Measurements from ENCODE around the gene NUBP2. TPM values are rescaled to one million over a fixed set of nuclear protein-coding genes. Genes with fewer than 3 reads are reported as not detected.
"Not testable (repeated sequence)": the region's sequence is repeated elsewhere in the genome, so short reads cannot be mapped to it uniquely, and the experiment has no call there.

NUBP2 gene
- total and polyA plus RNA-seq, 8 donors = 14.7 to 171 (median 67.7) TPM

GRCh38 chr16:1792836-1793577 is 10.2 kb downstream of the NUBP2 start:
- H3K9me3 ChIP-seq = peaks cover 0 to 7% (median 5%) of the 10 kb centered on the region in 4 donors
- 54 to 68% (median 63%) methylated on average over 23 to 33 of the region's 33 CpGs for WGBS, 5 donors
- no peaks in the 10 kb centered on the region for H3K27me3 ChIP-seq
- intact Hi-C loops (cut with DNase I; ENCODE audit: low total_unique reads) = no loop called here
- H3K4me1 ChIP-seq = peaks cover 14 to 34% (median 22%) of the 10 kb centered on the region in 4 donors
- H3K36me3 ChIP-seq = peaks cover 11 to 48% (median 45%) of the 10 kb centered on the region in 4 donors
- peak in 1 of 2 donors; percentile 6 for DNase-seq
- H3K27ac ChIP-seq = peak overlapping the region; percentile 73 to 75 (median 74)
- TF ChIP-seq POLR2AphosphoS5 (IDR thresholded peaks at IDR 0.05) (no peak), EP300 (IDR thresholded peaks at IDR 0.05) (no peak), POLR2A (IDR thresholded peaks at IDR 0.05) (no peak)
- peak overlapping the region; percentile 29 to 47 (median 34) for H3K4me3 ChIP-seq

- Histone ChIP-seq H3K4me3 (peak within 1 kb of the TSS; percentile 29 to 47 (median 34)), H3K4me1 (peaks cover 14 to 29% (median 22%) of the 10 kb centered on the region in 4 donors), H3K9me3 (peaks cover 0 to 13% (median 9%) of the 10 kb centered on the region in 4 donors), H3K27ac (peak within 1 kb of the TSS; percentile 73 to 75 (median 74)), H3K27me3 (no peaks in the 10 kb centered on the region), H3K36me3 (peaks cover 5 to 41% (median 38%) of the 10 kb centered on the region in 4 donors)
- DNase-seq = peak; percentile 65 to 73
- no peak for TF ChIP-seq CTCF (IDR thresholded peaks at IDR 0.05)
- TF ChIP-seq POLR2A (IDR thresholded peaks at IDR 0.05) = no peak
- peak in 1 of 3 donors; percentile 15 for TF ChIP-seq POLR2AphosphoS5 (IDR thresholded peaks at IDR 0.05)
- TF ChIP-seq EP300 (IDR thresholded peaks at IDR 0.05) = no peak
- 25 to 63% (median 30%) methylated on average over 11 to 28 of the region's 28 CpGs for WGBS, 5 donors
- intact Hi-C loops (cut with DNase I; ENCODE audit: low total_unique reads) = no loop called here
Observed at GRCh38 chr16:1793578-1794220, 10.9 kb downstream of the NUBP2 start, which contains the start of gene IGFALS. IGFALS (minus strand) TSS chr16:1793705; CDS start chr16:1793652, 53 bp downstream.

DNA sequence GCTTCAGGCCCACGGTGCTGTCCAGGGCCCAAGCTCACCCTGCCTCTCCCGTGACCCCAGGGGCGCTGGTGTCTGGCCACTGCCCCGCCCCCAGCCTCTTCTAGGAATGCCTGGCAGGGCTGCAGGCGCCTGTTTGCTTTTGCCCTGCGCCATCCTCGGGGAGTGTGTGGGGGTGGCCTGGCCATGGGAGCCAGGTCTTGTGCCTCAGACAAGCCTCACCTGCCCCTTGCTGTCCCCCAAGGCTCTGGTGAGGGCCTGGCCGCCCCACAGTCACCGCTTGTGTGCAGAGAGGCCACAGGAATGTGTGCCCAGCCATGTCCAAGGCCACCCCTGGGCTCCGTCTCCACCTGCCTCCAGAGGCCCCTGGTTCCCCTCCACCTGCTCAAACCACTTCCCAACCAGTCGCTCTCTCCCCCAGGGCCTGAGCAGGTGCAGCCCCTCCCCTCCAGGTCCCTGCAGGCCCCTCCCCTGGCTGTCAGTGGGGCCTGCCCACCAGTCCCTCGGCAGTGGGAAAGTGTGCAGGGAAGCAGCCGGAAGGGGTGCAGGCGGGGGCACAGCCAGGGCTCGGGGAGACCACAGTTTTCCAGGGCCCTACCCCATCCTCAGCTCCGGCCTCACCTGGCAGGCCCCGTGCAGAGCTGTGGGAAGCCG is 11.6 kb downstream of the NUBP2 start:
- 20 to 45% (median 42%) methylated on average over 9 to 18 of the region's 18 CpGs for WGBS, 5 donors
- TF ChIP-seq EP300 (IDR thresholded peaks at IDR 0.05) = no peak
- TF ChIP-seq POLR2AphosphoS5 (IDR thresholded peaks at IDR 0.05) = no peak
- TF ChIP-seq CTCF (IDR thresholded peaks at IDR 0.05) = no peak
- no peak for TF ChIP-seq POLR2A (IDR thresholded peaks at IDR 0.05)
- H3K9me3 ChIP-seq = peaks cover 0 to 13% (median 9%) of the 10 kb centered on the region in 4 donors
- intact Hi-C loops (cut with DNase I; ENCODE audit: low total_unique reads) = no loop called here
- H3K4me3 ChIP-seq = peak overlapping the region; percentile 29 to 47 (median 34)
- peaks cover 0 to 35% (median 31%) of the 10 kb centered on the region in 4 donors for H3K36me3 ChIP-seq
- peaks cover 14 to 29% (median 22%) of the 10 kb centered on the region in 4 donors for H3K4me1 ChIP-seq
- peak overlapping the region; percentile 73 to 75 (median 74) for H3K27ac ChIP-seq
- peak; percentile 76 to 82 for DNase-seq
- H3K27me3 ChIP-seq = no peaks in the 10 kb centered on the region

DNA sequence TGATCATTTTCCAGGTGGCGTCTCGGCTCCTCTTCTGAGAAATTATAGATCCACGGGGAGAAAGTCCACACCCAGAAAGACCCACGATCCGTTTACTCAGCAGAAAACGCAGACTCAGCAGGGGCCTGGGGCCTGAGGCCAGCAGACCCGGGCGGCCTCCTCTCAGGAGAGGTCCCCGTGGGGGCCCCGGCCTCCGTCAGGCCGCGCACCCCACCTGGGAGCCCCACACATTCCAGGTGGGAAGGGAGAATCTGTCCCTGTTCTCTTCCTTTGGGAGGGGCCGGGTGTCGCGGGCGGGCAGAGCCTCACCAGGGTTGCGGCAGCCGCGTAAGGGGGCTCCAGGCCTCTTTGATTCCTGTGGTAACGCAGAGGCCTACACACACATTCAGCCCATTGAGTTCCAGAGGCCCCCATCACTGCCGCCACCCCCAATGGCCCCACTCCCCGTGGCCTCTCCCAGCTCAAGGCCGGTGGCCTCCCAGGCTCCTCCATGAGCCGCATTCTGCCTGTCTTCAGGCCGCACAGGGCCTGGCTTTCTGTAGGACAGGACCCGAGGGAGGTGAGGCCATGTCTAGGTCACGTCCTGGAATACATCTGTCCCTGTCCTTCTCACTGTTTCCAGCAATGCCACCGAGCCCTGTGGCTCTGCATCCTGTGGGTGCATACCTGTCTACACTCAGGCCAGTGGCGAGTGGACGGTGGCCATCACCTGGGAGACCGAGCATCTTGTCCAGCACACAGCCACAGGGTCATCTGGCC is 12.3 kb downstream of the NUBP2 start:
- Histone ChIP-seq H3K9me3 (peaks cover 0 to 13% (median 9%) of the 10 kb centered on the region in 4 donors), H3K27ac (peak overlapping the region; percentile 73 to 75 (median 74)), H3K4me3 (peak overlapping the region in 1 of 4 donors; percentile 29), H3K36me3 (peaks cover 0 to 27% (median 24%) of the 10 kb centered on the region in 4 donors), H3K4me1 (peaks cover 14 to 29% (median 22%) of the 10 kb centered on the region in 4 donors), H3K27me3 (no peaks in the 10 kb centered on the region)
- intact Hi-C loops (cut with DNase I; ENCODE audit: low total_unique reads) = no loop called here
- WGBS, 5 donors = 60 to 80% (median 69%) methylated on average over 24 to 32 of the region's 32 CpGs
- no peak for TF ChIP-seq EP300 (IDR thresholded peaks at IDR 0.05)
- no peak for TF ChIP-seq CTCF (IDR thresholded peaks at IDR 0.05)
- TF ChIP-seq POLR2AphosphoS5 (IDR thresholded peaks at IDR 0.05) = no peak
- DNase-seq = peak in 1 of 2 donors; percentile 8

DNA sequence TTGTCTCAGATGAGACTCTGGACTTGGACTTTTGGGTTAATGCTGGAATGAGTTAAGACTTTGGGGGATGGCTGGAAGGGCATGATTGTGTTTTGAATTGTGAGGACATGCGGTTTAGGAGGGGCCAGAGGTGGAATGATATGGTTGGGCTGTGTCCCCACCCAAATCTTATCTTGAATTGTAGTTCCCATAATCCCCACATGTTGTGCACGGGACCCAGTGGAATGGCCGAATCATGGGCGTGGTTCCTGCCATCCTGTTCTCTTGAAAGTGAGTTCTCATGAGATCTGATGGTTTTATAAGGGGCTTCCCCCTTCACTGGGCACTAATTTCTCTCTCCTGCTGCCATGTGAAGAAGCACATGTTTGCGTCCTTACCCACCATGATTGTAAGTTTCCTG is 16.5 kb downstream of the NUBP2 start:
- DNase-seq; H3K27me3 ChIP-seq; H3K36me3 ChIP-seq; intact Hi-C loops (cut with DNase I; ENCODE audit: low total_unique reads); H3K27ac ChIP-seq; H3K4me1 ChIP-seq; H3K4me3 ChIP-seq: not testable (repeated sequence)
- peaks cover 0 to 13% (median 9%) of the 10 kb centered on the region in 4 donors for H3K9me3 ChIP-seq
- WGBS, 5 donors = 43 to 82% (median 65%) methylated on average over 5 of the region's 5 CpGs
